SK-N-SH treated with all-trans-retinoic acid at 6 μM for 48 hours (cell line): ENCODE results near the gene SMARCA4.

ENCODE experiments used
- ARNTL ChIP-seq: fragments of 450-650 bp; formaldehyde crosslinking; IDR thresholded peaks from 2 replicates; pipeline ENCODE4 v1.5.0; 2020; ENCODE audit warnings: low read depth, mild to moderate bottlenecking, moderate library complexity, borderline replicate concordance
- BACH2 ChIP-seq: fragments of 250-450 bp; sonication (Bioruptor Pico); IDR thresholded peaks from 2 replicates; pipeline ENCODE4 v1.9.0; 2021; ENCODE audit warnings: mild to moderate bottlenecking, borderline replicate concordance
- SNAI2 ChIP-seq: fragments of 250-450 bp; sonication (Bioruptor Pico); IDR thresholded peaks from 2 replicates; pipeline ENCODE4 v1.5.0; 2020; ENCODE audit warnings: mild to moderate bottlenecking, moderate library complexity
- TOX ChIP-seq: fragments of 250-450 bp; sonication (Bioruptor Pico); IDR thresholded peaks from 2 replicates; pipeline ENCODE4 v1.8.0; 2021; ENCODE audit warnings: mild to moderate bottlenecking, moderate library complexity, borderline replicate concordance
- ZC3H10 ChIP-seq: fragments of 250-450 bp; sonication (Bioruptor Pico); IDR thresholded peaks from 2 replicates; pipeline ENCODE4 v1.5.1; 2021; ENCODE audit warnings: mild to moderate bottlenecking, moderate library complexity
- ZFP3 ChIP-seq: fragments of 250-450 bp; sonication (Bioruptor Pico); IDR thresholded peaks from 2 replicates; pipeline ENCODE4 v1.5.0; 2020; ENCODE audit warnings: mild to moderate bottlenecking, moderate library complexity
- ZFP30 ChIP-seq: fragments of 450-650 bp; formaldehyde crosslinking; IDR thresholded peaks from 2 replicates; pipeline ENCODE4 v1.5.0; 2022; ENCODE audit warnings: mild to moderate bottlenecking, moderate library complexity
- ZNF70 ChIP-seq: fragments of 450-650 bp; formaldehyde crosslinking; IDR thresholded peaks from 2 replicates; pipeline ENCODE4 v1.5.0; 2020; ENCODE audit warnings: mild to moderate bottlenecking, moderate library complexity
- TF ChIP-seq, protein P1 (sequence below): fragments of 250-450 bp; sonication (Bioruptor Pico); IDR thresholded peaks from 2 replicates; pipeline ENCODE4 v1.5.1; 2020; ENCODE audit warnings: low read depth, mild to moderate bottlenecking, moderate library complexity
- TF ChIP-seq, protein P2 (sequence below): fragments of 250-450 bp; sonication (Bioruptor Pico); IDR thresholded peaks from 2 replicates; pipeline ENCODE4 v1.8.0; 2020; ENCODE audit warnings: mild to moderate bottlenecking, moderate library complexity, borderline replicate concordance
- TF ChIP-seq, protein P3 (sequence below): fragments of 250-450 bp; sonication (Bioruptor Pico); IDR thresholded peaks from 2 replicates; pipeline ENCODE4 v1.5.1; 2021; ENCODE audit warnings: mild to moderate bottlenecking, moderate library complexity

DNA sequence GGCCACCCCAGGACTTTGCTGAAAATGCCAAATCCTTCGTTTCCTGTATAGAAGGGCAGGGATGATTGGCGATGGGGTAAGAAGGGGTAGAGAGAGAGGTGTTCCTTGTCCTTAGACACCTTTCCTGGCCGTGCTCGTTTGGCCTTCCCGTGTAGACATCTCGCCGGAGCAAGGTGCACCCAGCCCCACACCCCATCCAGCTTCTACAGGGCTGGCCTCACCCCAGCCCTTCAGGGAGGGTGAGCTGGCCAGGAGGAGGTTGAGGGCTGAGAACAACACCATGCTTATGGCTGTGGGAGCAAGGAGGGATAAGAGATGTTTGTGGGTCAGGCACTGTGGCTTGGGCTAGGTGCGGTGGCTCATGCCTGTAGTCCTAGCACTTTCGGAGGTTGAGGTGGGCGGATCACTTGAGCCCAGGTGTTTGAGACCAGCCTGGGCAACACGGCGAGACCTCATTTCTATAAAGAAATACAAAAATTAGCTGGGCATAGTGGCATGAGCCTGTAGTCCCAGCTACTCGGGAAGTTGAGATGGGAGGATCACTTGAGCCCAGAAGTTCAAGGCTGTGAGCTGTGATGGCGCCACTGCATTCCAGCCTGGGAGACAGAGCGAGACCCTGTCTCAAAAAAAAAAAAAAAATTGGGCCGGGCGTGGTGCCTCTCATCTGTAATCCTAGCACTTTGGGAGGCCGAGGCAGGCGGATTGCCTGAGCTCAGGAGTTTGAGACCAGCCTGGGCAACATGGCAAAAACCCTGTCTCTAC lies 15.5 kb downstream of the SMARCA4 start:
- TF ChIP-seq ZC3H10 (CRISPR knock-in tag), result no peak
- TF ChIP-seq TOX, result no peak
- no peak for TF ChIP-seq BACH2
- TF ChIP-seq ARNTL (CRISPR knock-in tag), result no peak
- no peak for TF ChIP-seq SNAI2 (CRISPR knock-in tag)
- TF ChIP-seq, protein P1, sequence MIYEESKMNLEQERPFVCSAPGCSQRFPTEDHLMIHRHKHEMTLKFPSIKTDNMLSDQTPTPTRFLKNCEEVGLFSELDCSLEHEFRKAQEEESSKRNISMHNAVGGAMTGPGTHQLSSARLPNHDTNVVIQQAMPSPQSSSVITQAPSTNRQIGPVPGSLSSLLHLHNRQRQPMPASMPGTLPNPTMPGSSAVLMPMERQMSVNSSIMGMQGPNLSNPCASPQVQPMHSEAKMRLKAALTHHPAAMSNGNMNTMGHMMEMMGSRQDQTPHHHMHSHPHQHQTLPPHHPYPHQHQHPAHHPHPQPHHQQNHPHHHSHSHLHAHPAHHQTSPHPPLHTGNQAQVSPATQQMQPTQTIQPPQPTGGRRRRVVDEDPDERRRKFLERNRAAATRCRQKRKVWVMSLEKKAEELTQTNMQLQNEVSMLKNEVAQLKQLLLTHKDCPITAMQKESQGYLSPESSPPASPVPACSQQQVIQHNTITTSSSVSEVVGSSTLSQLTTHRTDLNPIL (CRISPR knock-in tag), result no peak
- TF ChIP-seq ZFP3 (CRISPR knock-in tag), result no peak
- TF ChIP-seq, protein P2, sequence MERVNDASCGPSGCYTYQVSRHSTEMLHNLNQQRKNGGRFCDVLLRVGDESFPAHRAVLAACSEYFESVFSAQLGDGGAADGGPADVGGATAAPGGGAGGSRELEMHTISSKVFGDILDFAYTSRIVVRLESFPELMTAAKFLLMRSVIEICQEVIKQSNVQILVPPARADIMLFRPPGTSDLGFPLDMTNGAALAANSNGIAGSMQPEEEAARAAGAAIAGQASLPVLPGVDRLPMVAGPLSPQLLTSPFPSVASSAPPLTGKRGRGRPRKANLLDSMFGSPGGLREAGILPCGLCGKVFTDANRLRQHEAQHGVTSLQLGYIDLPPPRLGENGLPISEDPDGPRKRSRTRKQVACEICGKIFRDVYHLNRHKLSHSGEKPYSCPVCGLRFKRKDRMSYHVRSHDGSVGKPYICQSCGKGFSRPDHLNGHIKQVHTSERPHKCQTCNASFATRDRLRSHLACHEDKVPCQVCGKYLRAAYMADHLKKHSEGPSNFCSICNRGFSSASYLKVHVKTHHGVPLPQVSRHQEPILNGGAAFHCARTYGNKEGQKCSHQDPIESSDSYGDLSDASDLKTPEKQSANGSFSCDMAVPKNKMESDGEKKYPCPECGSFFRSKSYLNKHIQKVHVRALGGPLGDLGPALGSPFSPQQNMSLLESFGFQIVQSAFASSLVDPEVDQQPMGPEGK (CRISPR knock-in tag), result no peak
- no peak for TF ChIP-seq ZNF70 (CRISPR knock-in tag)
- TF ChIP-seq ZFP30 (CRISPR knock-in tag), result no peak
- TF ChIP-seq, protein P3, sequence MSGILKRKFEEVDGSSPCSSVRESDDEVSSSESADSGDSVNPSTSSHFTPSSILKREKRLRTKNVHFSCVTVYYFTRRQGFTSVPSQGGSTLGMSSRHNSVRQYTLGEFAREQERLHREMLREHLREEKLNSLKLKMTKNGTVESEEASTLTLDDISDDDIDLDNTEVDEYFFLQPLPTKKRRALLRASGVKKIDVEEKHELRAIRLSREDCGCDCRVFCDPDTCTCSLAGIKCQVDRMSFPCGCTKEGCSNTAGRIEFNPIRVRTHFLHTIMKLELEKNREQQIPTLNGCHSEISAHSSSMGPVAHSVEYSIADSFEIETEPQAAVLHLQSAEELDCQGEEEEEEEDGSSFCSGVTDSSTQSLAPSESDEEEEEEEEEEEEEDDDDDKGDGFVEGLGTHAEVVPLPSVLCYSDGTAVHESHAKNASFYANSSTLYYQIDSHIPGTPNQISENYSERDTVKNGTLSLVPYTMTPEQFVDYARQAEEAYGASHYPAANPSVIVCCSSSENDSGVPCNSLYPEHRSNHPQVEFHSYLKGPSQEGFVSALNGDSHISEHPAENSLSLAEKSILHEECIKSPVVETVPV, result no peak
